ENCODE results near the gene FGD6.

FGD6 gene

GRCh38 chr12:95158919-95159318 lies 58.3 kb downstream of the FGD6 start:
- no peak for TF ChIP-seq EZH2phosphoT487 (conservative IDR thresholded peaks at IDR 0.05; ENCODE audit: low read length)
- TF ChIP-seq CTCF (IDR thresholded peaks at IDR 0.05; ENCODE audit: insufficient read depth, low read length, poor library complexity, severe bottlenecking): no peak
- Histone ChIP-seq H3K4me3 (ENCODE audit: insufficient read depth, low read length, poor library complexity, severe bottlenecking) (no peak overlapping the region), H2AFZ (ENCODE audit: low read depth, low read length, severe bottlenecking) (no peak overlapping the region), H3K27me3 (ENCODE audit: low read length) (no peaks in the 10 kb centered on the region), H3K79me2 (ENCODE audit: insufficient read depth, low read length) (no peaks in the 10 kb centered on the region), H3K9ac (ENCODE audit: low read length) (no peak overlapping the region), H3F3A (ENCODE audit: insufficient read depth) (no peaks in the 10 kb centered on the region), H3K27ac (ENCODE audit: low read depth, low read length) (no peak overlapping the region), H3K9me3 (ENCODE audit: insufficient read depth, low read length) (no peaks in the 10 kb centered on the region), H4K20me1 (ENCODE audit: low read depth, low read length) (no peaks in the 10 kb centered on the region), H3K4me2 (ENCODE audit: low read depth, low read length, poor library complexity, severe bottlenecking) (no peak overlapping the region), H3K9me2 (replicated peaks; ENCODE audit: insufficient read depth, low read length) (no peaks in the 10 kb centered on the region), H3K36me3 (ENCODE audit: low read length) (no peaks in the 10 kb centered on the region)

- no peaks in the 10 kb centered on the region for H3K9me3 ChIP-seq (ENCODE audit: insufficient read depth, low read length)
- no peak overlapping the region for H3K27ac ChIP-seq (ENCODE audit: low read depth, low read length)
- no peaks in the 10 kb centered on the region for H4K20me1 ChIP-seq (ENCODE audit: low read depth, low read length)
These were observed 65.4 kb downstream of the FGD6 start for GRCh38 chr12:95151821-95152220.

GRCh38 chr12:95151406-95151805 lies 65.9 kb downstream of the FGD6 start:
- H3K27me3 ChIP-seq (ENCODE audit: low read length): no peaks in the 10 kb centered on the region
- TF ChIP-seq EZH2phosphoT487 (conservative IDR thresholded peaks at IDR 0.05; ENCODE audit: low read length) (no peak), CTCF (IDR thresholded peaks at IDR 0.05; ENCODE audit: insufficient read depth, low read length, poor library complexity, severe bottlenecking) (no peak)
- H3K79me2 ChIP-seq (ENCODE audit: insufficient read depth, low read length): no peaks in the 10 kb centered on the region
- H3K36me3 ChIP-seq (ENCODE audit: low read length): no peaks in the 10 kb centered on the region
- no peak overlapping the region for H3K4me2 ChIP-seq (ENCODE audit: low read depth, low read length, poor library complexity, severe bottlenecking)
- no peak overlapping the region for H3K9ac ChIP-seq (ENCODE audit: low read length)
- H3K4me3 ChIP-seq (ENCODE audit: insufficient read depth, low read length, poor library complexity, severe bottlenecking): no peak overlapping the region
- H3F3A ChIP-seq (ENCODE audit: insufficient read depth): no peaks in the 10 kb centered on the region
- H4K20me1 ChIP-seq (ENCODE audit: low read depth, low read length): no peaks in the 10 kb centered on the region
- H2AFZ ChIP-seq (ENCODE audit: low read depth, low read length, severe bottlenecking): no peak overlapping the region
- H3K9me3 ChIP-seq (ENCODE audit: insufficient read depth, low read length): no peaks in the 10 kb centered on the region
- H3K9me2 ChIP-seq (replicated peaks; ENCODE audit: insufficient read depth, low read length): no peaks in the 10 kb centered on the region
- H3K27ac ChIP-seq (ENCODE audit: low read depth, low read length): no peak overlapping the region

More at GRCh38 chr12:95151821-95152220, 65.4 kb downstream of the FGD6 start:
- Histone ChIP-seq H3K4me2 (ENCODE audit: low read depth, low read length, poor library complexity, severe bottlenecking) (no peak overlapping the region), H3K9ac (ENCODE audit: low read length) (no peak overlapping the region), H3K36me3 (ENCODE audit: low read length) (no peaks in the 10 kb centered on the region), H3F3A (ENCODE audit: insufficient read depth) (no peaks in the 10 kb centered on the region), H3K4me3 (ENCODE audit: insufficient read depth, low read length, poor library complexity, severe bottlenecking) (no peak overlapping the region), H3K9me2 (replicated peaks; ENCODE audit: insufficient read depth, low read length) (no peaks in the 10 kb centered on the region), H2AFZ (ENCODE audit: low read depth, low read length, severe bottlenecking) (no peak overlapping the region), H3K79me2 (ENCODE audit: insufficient read depth, low read length) (no peaks in the 10 kb centered on the region), H3K27me3 (ENCODE audit: low read length) (no peaks in the 10 kb centered on the region)
- TF ChIP-seq EZH2phosphoT487 (conservative IDR thresholded peaks at IDR 0.05; ENCODE audit: low read length) (no peak), CTCF (IDR thresholded peaks at IDR 0.05; ENCODE audit: insufficient read depth, low read length, poor library complexity, severe bottlenecking) (no peak)

All from SU-DHL-6 (cell line).